CD4-positive, alpha-beta T cell treated with Interferon alpha-2 for 1 hour (primary cell): ENCODE data around the gene INTS13.
"Not testable (repeated sequence)": the region's sequence is repeated elsewhere in the genome, so short reads cannot be mapped to it uniquely, and the experiment has no call there.

Experiments used
- DNase-seq, 2 donors: peaks; one replicate each; pipeline ENCODE4 v3.0.0-alpha.2; 2020 to 2022

Gene INTS13

GRCh38 chr12:26935636-26936378, 2.0 kb downstream of the INTS13 start:
- DNase-seq: no peak

- DNase-seq: no peak
Measured at GRCh38 chr12:26929590-26929989, 8.2 kb downstream of the INTS13 start.

- DNase-seq: no peak
Measured at GRCh38 chr12:26928661-26929060, 9.1 kb downstream of the INTS13 start.

GRCh38 chr12:26921886-26922285, 15.9 kb downstream of the INTS13 start:
- no peak for DNase-seq

GRCh38 chr12:26919216-26919555, 18.6 kb downstream of the INTS13 start:
- no peak for DNase-seq

GRCh38 chr12:26918321-26919215, 19.2 kb downstream of the INTS13 start:
- no peak for DNase-seq

- DNase-seq: no peak
Measured at GRCh38 chr12:26906704-26907103, 31.1 kb downstream of the INTS13 start.

- DNase-seq: no peak
Measured at GRCh38 chr12:26906024-26906423, 31.8 kb downstream of the INTS13 start.

GRCh38 chr12:26903396-26903795, 34.4 kb downstream of the INTS13 start:
- DNase-seq: not testable (repeated sequence)

- DNase-seq: no peak
Measured at GRCh38 chr12:26896913-26897312, 40.9 kb downstream of the INTS13 start.

- no peak for DNase-seq
Measured at GRCh38 chr12:26895672-26896071, 42.1 kb downstream of the INTS13 start.

- DNase-seq: no peak
Measured at GRCh38 chr12:26891704-26892103, 46.1 kb downstream of the INTS13 start.

GRCh38 chr12:26890784-26891183, 47.0 kb downstream of the INTS13 start:
- no peak for DNase-seq

GRCh38 chr12:26884765-26885576, 52.8 kb downstream of the INTS13 start:
- peak; percentile 82 to 89 for DNase-seq

GRCh38 chr12:26880625-26881024, 57.2 kb downstream of the INTS13 start:
- no peak for DNase-seq

- peak in 1 of 2 donors; percentile 7 for DNase-seq
Measured at GRCh38 chr12:26878661-26879119, 59.1 kb downstream of the INTS13 start.

GRCh38 chr12:26874501-26875296, 63.1 kb downstream of the INTS13 start:
- peak in 1 of 2 donors; percentile 4 for DNase-seq

- DNase-seq: no peak
Measured at GRCh38 chr12:26872625-26873024, 65.2 kb downstream of the INTS13 start.

GRCh38 chr12:26871985-26872384, 65.8 kb downstream of the INTS13 start:
- no peak for DNase-seq

GRCh38 chr12:26870491-26871419, 67.0 kb downstream of the INTS13 start:
- DNase-seq: no peak

GRCh38 chr12:26869908-26870459, 67.8 kb downstream of the INTS13 start:
- no peak for DNase-seq
